Measurements from ENCODE around the gene C3orf20.

The C3orf20 gene

GRCh38 chr3:14818804-14819500 lies 144.0 kb downstream of the C3orf20 start, which contains the start of gene FGD5:
TSS of gene FGD5 (plus strand) at chr3:14818962. CDS start at chr3:14819072, 110 bp downstream.
- no peak for FAIRE-seq

GRCh38 chr3:14819671-14820070 lies 144.7 kb downstream of the C3orf20 start:
- FAIRE-seq, result no peak

GRCh38 chr3:14820156-14820555 lies 145.2 kb downstream of the C3orf20 start:
- FAIRE-seq, result no peak

GRCh38 chr3:14821151-14821550 lies 146.2 kb downstream of the C3orf20 start:
- FAIRE-seq, result no peak

GRCh38 chr3:14822134-14822533 lies 147.2 kb downstream of the C3orf20 start:
- FAIRE-seq, result no peak

All from colon (tissue), 2 donors.